Tibial nerve (tissue), 4 donors: ENCODE data around the gene PCDHGA3. TPM values are rescaled to one million over a fixed set of nuclear protein-coding genes. Genes with fewer than 3 reads are reported as not detected.

Experiments used
- DNase-seq, 2 donors: peaks; one replicate each; pipeline ENCODE4 v3.0.0-alpha.2; 2019; ENCODE audit warnings: low spot score in 2 of 2
- H3K27ac ChIP-seq, 4 donors: fragments of 200-600 bp; sonication (generic) in 3 of 4; one replicate each; pipeline ENCODE4 v1.5.1; 2017 to 2019; ENCODE audit warnings: mild to moderate bottlenecking in 1 of 4
- H3K27me3 ChIP-seq, 2 donors: fragments of 200-600 bp; sonication (generic) in 1 of 2; one replicate each; pipeline versions ENCODE4 v1.5.1 to v1.6.0; 2017 to 2019
- H3K36me3 ChIP-seq, 3 donors: fragments of 200-600 bp; sonication (generic); one replicate each; pipeline ENCODE4 v1.5.1; 2018 to 2019
- H3K4me1 ChIP-seq, 4 donors: fragments of 200-600 bp; sonication (generic) in 3 of 4; one replicate each; pipeline ENCODE4 v1.5.1; 2017 to 2019
- H3K4me3 ChIP-seq, 4 donors: fragments of 200-600 bp; sonication (generic) in 3 of 4; one replicate each; pipeline ENCODE4 v1.5.1; 2017 to 2019; ENCODE audit warnings: mild to moderate bottlenecking in 1 of 4, moderate library complexity in 1 of 4
- H3K9me3 ChIP-seq, 4 donors: fragments of 200-600 bp; sonication (generic) in 3 of 4; one replicate each; pipeline ENCODE4 v1.5.1; 2017 to 2019
- CTCF ChIP-seq, 5 experiments: fragments of 200-600 bp in 3 of 5; fragments of 450-650 bp in 2 of 5; sonication (generic) in 3 of 5; IDR thresholded peaks; one replicate each; pipeline ENCODE4 v1.5.1; 2016 to 2019; ENCODE audit warnings: antibody characterized with exemption in 5 of 5, mild to moderate bottlenecking in 3 of 5, moderate library complexity in 2 of 5
- EP300 ChIP-seq, 2 donors: sonication (generic); formaldehyde crosslinking; IDR thresholded peaks; one replicate each; pipeline ENCODE4 v1.6.1; 2017; ENCODE audit warnings: antibody characterized with exemption in 2 of 2, mild to moderate bottlenecking in 1 of 2
- POLR2A ChIP-seq, 2 donors: fragments of 450-650 bp; IDR thresholded peaks; one replicate each; pipeline ENCODE4 v1.6.1; 2017; ENCODE audit warnings: antibody characterized with exemption in 2 of 2, mild to moderate bottlenecking in 2 of 2, moderate library complexity in 2 of 2
- WGBS, 2 donors: methylation state at CpG; one replicate each; pipeline ENCODE4 v1.1.5; 2018; 5-methylcytosine and 5-hydroxymethylcytosine counted together
- total RNA-seq, 4 donors: library from RNA; depleted of rRNA; stranded (reverse); fragments of >200 nt; gene quantifications; one replicate each; pipeline ENCODE4 v1.1.0, GENCODE V29; 2016

The PCDHGA3 gene
- total RNA-seq, 4 donors from 2014 or later: 6.5 to 10.5 (median 8.7) TPM

GRCh38 chr5:141359790-141360426 is 16.3 kb downstream of the PCDHGA3 start, which contains the start of gene PCDHGB2:
TSS of gene PCDHGB2 (plus strand) at chr5:141359994. CDS start at chr5:141360136, 142 bp downstream.
- no peak for DNase-seq
- Histone ChIP-seq H3K4me1 (no peaks in the 10 kb centered on the region), H3K27ac (peak within 1 kb of the TSS in 1 of 4 donors; percentile 11), H3K9me3 (peaks cover 0 to 99% (median 52%) of the 10 kb centered on the region in 4 donors), H3K27me3 (no peaks in the 10 kb centered on the region), H3K4me3 (peak within 1 kb of the TSS in 2 of 4 donors; percentile 26 to 33), H3K36me3 (peaks cover 0 to 45% (median 0%) of the 10 kb centered on the region in 3 donors)
- WGBS, 2 donors: 15 to 23% methylated on average over 24 of the region's 24 CpGs
- TF ChIP-seq EP300 (IDR thresholded peaks at IDR 0.05): no peak
- no peak for TF ChIP-seq POLR2A (IDR thresholded peaks at IDR 0.05)
- TF ChIP-seq CTCF (IDR thresholded peaks at IDR 0.05): no peak

GRCh38 chr5:141360685-141361084 is 17.1 kb downstream of the PCDHGA3 start:
- TF ChIP-seq CTCF (IDR thresholded peaks at IDR 0.05) (no peak), POLR2A (IDR thresholded peaks at IDR 0.05) (no peak), EP300 (IDR thresholded peaks at IDR 0.05) (no peak)
- H3K9me3 ChIP-seq: peaks cover 0 to 99% (median 52%) of the 10 kb centered on the region in 4 donors

GRCh38 chr5:141362719-141363118 is 19.1 kb downstream of the PCDHGA3 start:
- Histone ChIP-seq H3K27ac (no peak overlapping the region), H3K9me3 (peaks cover 0 to 99% (median 54%) of the 10 kb centered on the region in 4 donors), H3K36me3 (peaks cover 0 to 33% (median 0%) of the 10 kb centered on the region in 3 donors), H3K27me3 (no peaks in the 10 kb centered on the region), H3K4me1 (no peaks in the 10 kb centered on the region), H3K4me3 (no peak overlapping the region)
- no peak for TF ChIP-seq POLR2A (IDR thresholded peaks at IDR 0.05)
- TF ChIP-seq CTCF (IDR thresholded peaks at IDR 0.05): no peak
- no peak for TF ChIP-seq EP300 (IDR thresholded peaks at IDR 0.05)
- no peak for DNase-seq

More at GRCh38 chr5:141360685-141361084, 17.1 kb downstream of the PCDHGA3 start:
- H3K27me3 ChIP-seq: no peaks in the 10 kb centered on the region
- H3K4me1 ChIP-seq: no peaks in the 10 kb centered on the region
- no peak overlapping the region for H3K27ac ChIP-seq
- DNase-seq: no peak
- H3K4me3 ChIP-seq: no peak overlapping the region
- WGBS, 2 donors: 37 to 42% methylated on average over 15 of the region's 15 CpGs
- H3K36me3 ChIP-seq: peaks cover 0 to 45% (median 0%) of the 10 kb centered on the region in 3 donors

GRCh38 chr5:141363952-141364660 is 20.5 kb downstream of the PCDHGA3 start, which contains the start of gene PCDHGA5:
TSS of gene PCDHGA5 (plus strand) at chr5:141364162. CDS start at chr5:141364331, 169 bp downstream.
- H3K9me3 ChIP-seq: peaks cover 0 to 99% (median 47%) of the 10 kb centered on the region in 4 donors
- no peak for TF ChIP-seq CTCF (IDR thresholded peaks at IDR 0.05)
- no peak for TF ChIP-seq EP300 (IDR thresholded peaks at IDR 0.05)
- no peak for TF ChIP-seq POLR2A (IDR thresholded peaks at IDR 0.05)
- peak within 1 kb of the TSS in 1 of 4 donors; percentile 20 for H3K4me3 ChIP-seq
- H3K27me3 ChIP-seq: no peaks in the 10 kb centered on the region
- H3K27ac ChIP-seq: no peak within 1 kb of the TSS
- H3K4me1 ChIP-seq: no peaks in the 10 kb centered on the region
- peaks cover 0 to 29% (median 0%) of the 10 kb centered on the region in 3 donors for H3K36me3 ChIP-seq
- DNase-seq: no peak
- WGBS, 2 donors: 19 to 22% methylated on average over 34 of the region's 34 CpGs
